ENCODE measurements around the gene ACAD8. TPM values are rescaled to one million over a fixed set of nuclear protein-coding genes. Genes with fewer than 3 reads are reported as not detected.

ACAD8 gene
- total and polyA plus RNA-seq, 8 donors = 31.5 to 48.8 (median 38.8) TPM

DNA sequence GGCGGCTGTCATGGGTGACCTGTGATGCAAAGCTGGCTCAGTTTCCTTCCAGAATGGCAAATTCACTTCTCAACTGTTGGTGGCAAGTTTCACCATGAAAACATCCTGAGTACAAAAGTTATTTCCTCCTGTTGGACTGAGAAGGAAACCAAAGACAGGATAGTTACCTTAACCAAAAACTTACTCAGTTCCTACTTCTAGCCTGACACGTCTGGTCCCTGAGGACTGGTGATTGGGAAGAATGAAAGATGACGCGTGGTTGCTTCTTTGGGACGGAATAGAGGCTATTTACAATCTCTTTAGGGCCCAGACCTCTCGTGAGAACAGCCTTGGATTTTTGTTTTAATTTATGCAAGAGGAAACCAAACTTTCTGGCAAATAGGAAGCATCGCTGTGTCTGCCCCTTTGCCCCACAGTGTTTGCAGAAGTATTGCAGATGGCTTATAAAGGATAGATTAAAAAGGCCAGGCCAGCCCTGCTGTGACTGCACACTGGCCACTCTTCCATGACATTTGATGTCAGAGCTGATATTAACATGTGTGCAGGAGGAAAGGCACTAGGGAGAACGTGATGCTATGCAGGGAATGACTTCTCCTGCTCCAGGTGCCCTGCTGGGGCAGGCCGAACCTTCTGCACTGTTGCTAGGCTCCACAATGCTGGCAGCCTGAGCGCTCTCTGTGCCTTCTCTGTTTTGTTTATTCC, 21.3 kb upstream of the ACAD8 start:
- Histone ChIP-seq H3K27ac (peak overlapping the region in 1 of 2 donors; percentile 42), H3K9me3 (no peaks in the 10 kb centered on the region), H3K4me3 (no peak overlapping the region), H3K27me3 (no peaks in the 10 kb centered on the region), H3K36me3 (peaks cover 0 to 17% of the 10 kb centered on the region in 2 donors), H3K4me1 (peaks cover 4 to 56% of the 10 kb centered on the region in 2 donors)
- TF ChIP-seq, protein P1, sequence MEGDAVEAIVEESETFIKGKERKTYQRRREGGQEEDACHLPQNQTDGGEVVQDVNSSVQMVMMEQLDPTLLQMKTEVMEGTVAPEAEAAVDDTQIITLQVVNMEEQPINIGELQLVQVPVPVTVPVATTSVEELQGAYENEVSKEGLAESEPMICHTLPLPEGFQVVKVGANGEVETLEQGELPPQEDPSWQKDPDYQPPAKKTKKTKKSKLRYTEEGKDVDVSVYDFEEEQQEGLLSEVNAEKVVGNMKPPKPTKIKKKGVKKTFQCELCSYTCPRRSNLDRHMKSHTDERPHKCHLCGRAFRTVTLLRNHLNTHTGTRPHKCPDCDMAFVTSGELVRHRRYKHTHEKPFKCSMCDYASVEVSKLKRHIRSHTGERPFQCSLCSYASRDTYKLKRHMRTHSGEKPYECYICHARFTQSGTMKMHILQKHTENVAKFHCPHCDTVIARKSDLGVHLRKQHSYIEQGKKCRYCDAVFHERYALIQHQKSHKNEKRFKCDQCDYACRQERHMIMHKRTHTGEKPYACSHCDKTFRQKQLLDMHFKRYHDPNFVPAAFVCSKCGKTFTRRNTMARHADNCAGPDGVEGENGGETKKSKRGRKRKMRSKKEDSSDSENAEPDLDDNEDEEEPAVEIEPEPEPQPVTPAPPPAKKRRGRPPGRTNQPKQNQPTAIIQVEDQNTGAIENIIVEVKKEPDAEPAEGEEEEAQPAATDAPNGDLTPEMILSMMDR (IDR thresholded peaks at IDR 0.05) = no peak
- ATAC-seq = no peak
- DNase-seq = no peak
- intact Hi-C loops (cut with DNase I) = no loop called here

DNA sequence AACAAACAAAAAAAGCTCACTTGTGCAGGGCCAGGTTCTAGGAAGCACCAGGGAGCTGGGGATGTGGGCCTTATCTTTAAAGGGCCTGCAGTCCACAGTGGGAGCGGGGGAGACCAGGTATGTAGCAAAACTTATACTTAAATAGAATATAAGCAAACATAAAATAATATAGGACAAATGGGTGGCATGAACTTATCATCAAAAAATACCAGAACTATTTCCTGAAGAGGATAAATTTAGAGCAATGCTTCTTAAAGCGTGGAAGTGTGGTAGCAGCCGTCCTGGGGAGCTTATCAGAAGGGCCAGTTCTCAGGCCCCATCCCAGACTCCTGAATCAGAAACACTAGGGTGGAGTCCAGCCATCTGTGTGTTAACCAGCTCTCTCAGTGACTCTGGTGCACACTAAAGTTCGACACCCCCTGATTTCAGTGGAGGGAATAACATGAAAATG, 19.6 kb upstream of the ACAD8 start:
- Histone ChIP-seq H3K4me1 (peaks cover 4 to 45% of the 10 kb centered on the region in 2 donors), H3K36me3 (peaks cover 0 to 32% of the 10 kb centered on the region in 2 donors), H3K9me3 (no peaks in the 10 kb centered on the region), H3K27me3 (no peaks in the 10 kb centered on the region), H3K4me3 (no peak overlapping the region), H3K27ac (no peak overlapping the region)
- intact Hi-C loops (cut with DNase I) = no loop called here
- ATAC-seq (no peak), DNase-seq (no peak)
- TF ChIP-seq, protein P1 (IDR thresholded peaks at IDR 0.05) = no peak

DNA sequence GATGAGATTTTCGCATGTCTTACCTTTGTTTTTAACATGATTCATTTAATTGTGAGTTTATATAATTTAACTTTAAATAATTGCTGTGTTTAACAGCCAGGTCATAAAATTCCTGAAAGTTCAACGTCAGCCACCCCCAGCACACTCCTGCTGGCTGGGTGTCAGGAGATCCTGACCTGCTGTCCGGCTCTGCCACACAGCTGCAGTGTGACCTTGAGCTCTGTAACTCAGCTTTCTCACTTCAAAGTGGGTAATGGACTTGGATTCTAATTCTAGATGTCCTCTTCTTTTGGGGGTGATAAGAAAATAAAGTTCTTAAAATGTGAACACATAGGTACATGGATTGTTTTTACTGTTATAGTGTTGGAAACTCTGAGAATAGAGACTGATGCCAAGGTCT, 18.0 kb upstream of the ACAD8 start:
- intact Hi-C loops (cut with DNase I) = no loop called here
- peaks cover 4 to 28% of the 10 kb centered on the region in 2 donors for H3K4me1 ChIP-seq
- DNase-seq (no peak), ATAC-seq (no peak)
- TF ChIP-seq, protein P1 (IDR thresholded peaks at IDR 0.05) = no peak
- H3K27me3 ChIP-seq = no peaks in the 10 kb centered on the region
- no peaks in the 10 kb centered on the region for H3K9me3 ChIP-seq
- H3K36me3 ChIP-seq = peaks cover 0 to 48% of the 10 kb centered on the region in 2 donors
- no peak overlapping the region for H3K4me3 ChIP-seq
- no peak overlapping the region for H3K27ac ChIP-seq

DNA sequence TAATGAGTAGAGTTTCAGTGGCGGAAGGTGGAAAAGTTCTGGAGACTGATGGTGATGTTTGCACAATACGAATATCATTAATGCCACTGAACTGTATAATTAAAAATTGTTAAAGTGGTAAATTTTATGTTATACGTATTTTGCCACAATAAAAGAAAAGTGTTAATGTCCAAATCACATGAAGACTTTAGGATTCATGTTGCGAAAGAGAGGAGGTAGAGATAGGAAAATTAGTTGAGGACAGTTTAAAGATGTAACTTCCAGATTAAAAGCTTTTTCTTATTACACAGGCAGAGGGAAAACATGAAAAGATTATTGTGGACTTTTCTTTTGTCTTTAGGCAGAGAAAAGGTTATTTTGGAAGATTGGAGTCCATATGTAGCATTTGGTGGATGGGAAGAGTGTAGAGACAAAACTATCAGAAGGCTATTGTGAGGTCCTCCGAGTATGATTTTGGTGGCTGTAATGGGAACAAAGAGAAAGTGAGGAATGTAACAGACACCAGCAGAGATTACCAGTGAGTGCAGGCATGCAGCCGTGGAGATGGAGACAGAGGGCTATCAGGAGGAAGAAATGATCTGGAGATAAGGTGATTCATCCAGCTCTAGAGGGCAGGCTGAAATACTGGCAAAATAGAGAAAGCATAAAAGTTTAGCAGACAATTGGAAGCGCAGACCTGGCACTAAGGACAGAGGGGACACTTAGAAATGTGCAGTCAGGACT, 16.4 kb upstream of the ACAD8 start:
- ATAC-seq (no peak), DNase-seq (no peak)
- intact Hi-C loops (cut with DNase I) = no loop called here
- TF ChIP-seq, protein P1 (IDR thresholded peaks at IDR 0.05) = no peak
- Histone ChIP-seq H3K4me3 (no peak overlapping the region), H3K36me3 (peaks cover 0 to 60% of the 10 kb centered on the region in 2 donors), H3K9me3 (no peaks in the 10 kb centered on the region), H3K27me3 (no peaks in the 10 kb centered on the region), H3K4me1 (peaks cover 0 to 12% of the 10 kb centered on the region in 2 donors), H3K27ac (no peak overlapping the region)

DNA sequence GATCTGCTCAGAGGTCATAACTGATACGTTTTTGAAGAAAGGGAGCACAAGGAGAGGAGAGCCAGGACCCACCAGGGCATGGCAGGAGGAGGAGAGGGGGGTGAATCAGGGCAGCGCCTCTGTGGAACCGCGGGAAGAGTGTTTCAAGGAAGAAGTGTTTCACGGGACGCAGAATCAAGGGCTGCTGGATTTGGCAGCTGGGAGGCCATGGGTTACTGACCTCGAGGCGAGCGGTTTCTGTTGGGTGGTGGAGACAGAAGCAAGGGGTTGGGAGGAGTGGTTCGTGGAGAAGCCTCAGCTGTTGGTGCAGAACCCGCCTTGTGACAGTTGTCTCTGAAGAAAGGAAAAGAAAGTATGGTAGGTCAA, 15.8 kb upstream of the ACAD8 start:
- ATAC-seq = no peak
- H3K36me3 ChIP-seq = peaks cover 0 to 66% of the 10 kb centered on the region in 2 donors
- DNase-seq = no peak
- H3K27me3 ChIP-seq = no peaks in the 10 kb centered on the region
- intact Hi-C loops (cut with DNase I) = no loop called here
- H3K9me3 ChIP-seq = no peaks in the 10 kb centered on the region
- TF ChIP-seq, protein P1 (IDR thresholded peaks at IDR 0.05) = no peak
- no peak overlapping the region for H3K27ac ChIP-seq
- peaks cover 0 to 7% of the 10 kb centered on the region in 2 donors for H3K4me1 ChIP-seq
- no peak overlapping the region for H3K4me3 ChIP-seq
